Stimulated activated CD4-positive, alpha-beta T cell treated with anti-CD3 and anti-CD28 coated beads, Interleukin-15, amount 100 ng/mL, for 24 hours (primary cell): Measurements from ENCODE around the gene CCDC127.

ENCODE experiments used
- DNase-seq: peaks from one replicate; pipeline ENCODE4 v3.0.0-alpha.2; 2020

CCDC127 gene

DNA sequence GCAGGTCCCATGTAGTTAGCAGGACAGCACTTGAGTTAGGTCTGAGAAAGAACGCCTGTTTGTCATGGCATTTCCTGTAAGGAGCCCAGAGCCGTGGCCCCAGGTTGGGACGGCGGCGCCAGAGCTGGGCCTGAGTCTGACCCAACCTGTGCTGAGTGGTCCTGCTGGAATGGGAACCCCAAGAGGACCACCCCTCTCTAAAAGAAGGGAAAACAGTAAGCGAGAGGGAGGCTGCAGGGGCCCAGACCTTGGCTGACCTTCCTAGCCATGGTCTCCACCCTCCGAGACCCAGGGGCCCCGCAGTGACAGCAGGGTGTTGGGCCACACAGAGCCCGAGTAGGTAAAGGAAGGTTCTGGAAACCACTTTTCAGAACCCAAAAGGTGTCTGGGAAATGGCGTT is 28.5 kb downstream of the CCDC127 start:
- no peak for DNase-seq

DNA sequence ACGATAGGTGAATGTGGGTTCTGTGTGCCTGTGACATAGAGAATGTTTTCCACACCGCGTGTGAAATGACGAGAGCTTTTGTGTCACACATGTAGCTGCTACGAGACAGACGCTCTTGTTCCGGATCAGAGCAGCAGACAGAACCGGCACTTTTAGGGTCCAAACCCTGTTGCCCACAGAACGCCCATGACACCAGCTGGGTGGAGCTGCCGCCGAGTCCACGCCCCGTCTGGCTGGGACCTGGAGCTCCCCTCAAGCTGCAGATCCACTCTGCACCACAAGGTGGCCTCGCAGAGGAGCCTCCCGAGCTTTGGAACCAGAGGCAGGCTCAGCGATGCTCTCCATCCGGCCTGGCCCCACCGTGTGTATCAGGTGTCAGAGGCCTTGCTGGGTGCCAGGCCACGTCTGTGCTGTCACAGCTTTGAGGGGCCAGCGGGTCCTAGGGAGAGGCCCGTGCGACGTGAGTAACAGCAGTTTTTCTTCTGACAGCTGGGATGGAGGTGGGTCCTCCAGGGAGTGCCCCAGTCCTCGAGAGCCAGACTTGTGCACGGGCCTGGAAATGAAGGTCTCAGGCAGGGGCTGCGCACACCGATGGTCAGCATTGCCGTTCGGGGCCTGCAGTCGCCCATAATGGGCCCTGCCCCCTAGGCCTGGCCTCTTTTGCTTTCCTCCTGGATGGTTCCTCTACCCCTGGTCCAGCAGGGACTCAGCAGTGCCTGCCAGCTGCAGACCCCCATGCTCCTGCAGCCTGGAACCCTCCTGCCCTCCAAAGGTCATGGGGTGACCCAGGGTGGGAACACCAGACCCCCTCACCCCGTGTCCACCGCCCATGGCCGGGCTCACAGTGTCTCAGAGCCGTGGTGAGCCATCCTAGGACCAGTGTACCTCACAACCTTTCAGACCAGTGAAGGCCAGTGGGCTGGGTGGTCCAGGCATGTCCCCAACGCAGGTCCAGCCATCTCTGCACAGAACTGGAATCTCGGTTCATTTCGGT is 29.2 kb downstream of the CCDC127 start:
- DNase-seq = peak; percentile 93

DNA sequence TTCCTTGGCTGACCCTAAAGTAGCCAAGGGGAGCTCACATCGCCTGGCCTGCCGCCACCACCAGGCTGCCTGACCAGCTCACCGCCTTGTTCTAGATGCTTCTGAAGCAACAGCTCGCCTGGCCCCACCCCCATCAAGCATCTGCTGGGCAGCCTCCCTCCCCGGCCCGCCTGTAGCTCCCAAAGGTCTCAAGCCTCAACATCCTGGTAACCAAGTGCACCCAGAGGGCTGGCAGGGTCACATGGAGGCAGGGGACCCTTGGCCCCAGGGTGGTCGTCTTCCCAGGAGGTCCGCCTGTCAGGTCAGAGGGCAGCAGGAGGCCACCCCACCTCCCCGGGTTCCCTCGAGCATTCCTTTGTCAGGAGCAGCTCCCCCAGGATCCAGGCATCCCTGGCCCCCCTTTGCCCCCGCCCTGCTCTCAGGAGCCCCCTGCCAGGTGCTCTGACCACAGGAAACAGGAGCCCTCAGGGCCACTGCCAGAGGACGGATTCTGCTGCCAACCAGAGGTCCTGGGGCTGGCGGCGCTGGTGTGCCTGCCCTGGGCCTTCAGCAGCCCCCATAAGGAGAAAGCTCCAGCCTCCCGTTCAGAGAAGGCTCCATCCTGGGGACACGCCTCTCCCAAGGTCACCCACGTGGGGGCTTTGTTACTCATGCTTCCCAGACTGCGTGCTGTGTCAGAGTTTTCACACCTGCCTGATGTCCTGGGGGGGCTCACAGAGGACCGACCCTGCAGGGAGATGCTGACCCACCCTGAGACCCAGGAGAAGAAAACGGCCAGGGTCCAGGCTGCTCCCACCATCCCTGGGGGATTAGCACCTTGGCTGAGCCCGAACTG is 30.1 kb downstream of the CCDC127 start:
- no peak for DNase-seq

DNA sequence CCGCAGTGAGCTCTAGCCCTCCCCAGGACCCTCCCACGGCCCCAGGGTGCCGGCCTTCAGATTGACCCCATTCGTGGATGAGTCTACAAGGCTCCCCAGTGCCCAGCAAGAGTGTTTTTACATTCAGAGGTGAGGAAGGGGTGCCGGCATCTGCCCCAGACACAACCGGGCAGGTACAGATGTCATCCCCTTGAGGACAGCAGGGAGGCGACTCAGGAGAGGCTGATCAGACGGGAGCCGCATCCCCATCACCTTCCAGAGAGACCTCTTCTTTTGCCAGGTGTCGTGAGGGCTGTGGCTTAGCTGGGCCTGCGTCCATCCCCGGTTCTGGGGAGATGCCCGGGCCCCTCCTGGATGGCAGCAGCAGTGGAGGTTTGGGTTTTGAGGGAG is 30.9 kb downstream of the CCDC127 start:
- DNase-seq = no peak

DNA sequence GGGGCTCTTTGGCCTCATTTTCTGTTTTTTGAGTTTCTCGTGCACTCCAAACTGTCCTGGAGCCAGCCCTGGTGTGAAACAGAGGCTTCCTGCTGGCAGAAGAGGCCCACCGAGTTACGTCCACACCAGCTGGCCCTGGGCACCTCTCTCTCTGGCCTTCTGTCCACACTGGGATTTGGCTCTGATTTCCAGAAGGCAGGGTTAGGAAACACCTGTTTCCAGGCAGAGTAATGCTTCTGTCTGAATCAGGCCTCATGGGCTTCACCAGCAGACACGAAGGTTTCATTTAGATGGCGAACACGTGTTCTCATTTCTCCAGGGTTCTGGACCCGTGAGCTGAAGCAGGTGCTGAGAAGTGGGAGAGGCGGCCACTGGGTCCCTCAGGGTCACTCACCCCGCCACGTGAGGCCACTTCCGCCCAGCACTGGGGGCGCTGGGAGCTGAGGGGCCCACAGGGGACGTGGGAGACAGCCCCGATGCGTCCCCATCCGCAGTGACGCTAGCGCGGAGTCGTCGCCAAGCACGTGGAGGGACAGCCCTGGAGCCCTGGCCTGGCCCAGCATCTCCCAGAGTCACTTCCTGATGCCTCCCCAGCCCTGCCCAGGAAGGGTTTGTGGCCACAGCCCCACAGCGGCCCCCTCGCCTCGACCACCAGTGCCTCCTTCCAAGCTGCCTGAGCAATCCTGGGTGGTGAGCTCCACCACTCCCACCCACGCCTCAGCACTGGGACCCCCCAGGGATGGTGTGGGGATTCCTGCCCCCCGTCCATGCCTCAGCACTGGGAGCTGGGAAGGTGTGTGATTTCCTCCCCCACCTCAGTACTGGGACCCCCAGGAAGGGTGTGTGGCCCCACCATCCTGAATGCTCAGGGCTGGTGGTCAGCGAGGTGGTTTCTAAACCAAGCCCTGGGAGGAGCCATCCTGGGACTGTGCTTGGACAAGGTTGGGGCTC is 31.6 kb downstream of the CCDC127 start:
- no peak for DNase-seq

DNA sequence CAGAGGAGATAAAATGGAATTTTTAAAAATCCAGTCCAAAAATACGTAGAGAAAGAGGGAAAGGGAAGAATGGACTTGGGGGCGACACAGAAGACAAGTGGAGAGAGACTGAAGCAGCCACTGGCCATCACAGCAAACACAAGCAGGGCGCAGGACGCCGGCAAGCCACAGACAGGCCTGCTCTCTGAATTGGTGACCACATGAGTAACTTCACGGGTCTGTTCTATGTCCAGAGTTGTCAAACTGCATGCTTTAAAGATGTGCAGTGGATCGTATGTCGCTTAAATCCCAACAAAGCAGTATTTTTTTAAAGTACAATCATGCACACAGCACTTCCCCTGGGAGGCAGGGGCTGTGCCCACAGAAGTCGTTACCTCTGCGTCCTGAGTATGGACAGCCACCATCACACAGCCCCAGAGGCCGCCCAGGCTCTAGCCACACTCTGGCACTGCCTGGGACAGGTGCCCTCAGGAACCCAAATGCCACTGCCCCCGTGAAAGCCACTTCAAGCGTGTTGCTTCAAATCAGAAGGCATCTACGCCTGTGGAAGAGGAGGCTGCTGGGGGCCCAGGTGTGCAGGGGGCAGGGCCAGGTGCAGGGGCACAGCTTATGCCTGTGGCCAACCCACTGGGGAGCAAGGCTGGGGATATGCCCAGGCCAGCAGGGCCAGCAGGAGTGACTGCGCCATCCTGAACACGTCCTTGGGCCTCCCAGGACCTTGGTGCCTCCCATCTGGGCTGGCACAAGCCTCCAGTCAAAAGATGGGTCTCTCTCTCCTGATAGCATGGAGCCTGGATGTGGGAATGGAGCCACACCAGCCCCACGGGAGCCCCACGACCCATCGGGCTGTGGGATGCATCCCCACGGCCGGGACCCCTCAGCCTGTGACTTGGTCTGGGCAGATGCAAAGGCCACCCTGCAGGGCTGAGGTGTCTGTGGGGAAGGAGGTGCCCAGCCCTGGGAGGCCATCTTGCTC is 32.6 kb downstream of the CCDC127 start:
- DNase-seq = no peak

DNA sequence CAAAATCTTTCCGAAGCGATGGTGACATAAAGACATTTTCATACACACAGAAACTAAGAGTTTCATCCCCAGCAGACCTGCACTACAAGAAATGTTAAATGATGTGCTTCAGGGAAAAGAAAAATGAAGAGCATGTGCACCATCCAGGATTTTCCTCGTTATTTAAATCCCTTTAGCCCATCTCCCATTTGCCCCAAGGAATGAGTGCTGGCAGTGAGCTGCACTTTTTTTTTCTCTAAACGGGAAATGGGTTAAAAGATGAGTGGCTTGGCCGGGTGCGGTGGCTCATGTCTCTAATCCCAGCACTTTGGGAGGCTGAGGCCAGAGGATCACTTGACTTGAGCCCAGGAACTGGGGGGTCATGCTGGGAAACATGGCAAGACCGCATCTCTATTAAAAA is 33.5 kb downstream of the CCDC127 start:
- no peak for DNase-seq

DNA sequence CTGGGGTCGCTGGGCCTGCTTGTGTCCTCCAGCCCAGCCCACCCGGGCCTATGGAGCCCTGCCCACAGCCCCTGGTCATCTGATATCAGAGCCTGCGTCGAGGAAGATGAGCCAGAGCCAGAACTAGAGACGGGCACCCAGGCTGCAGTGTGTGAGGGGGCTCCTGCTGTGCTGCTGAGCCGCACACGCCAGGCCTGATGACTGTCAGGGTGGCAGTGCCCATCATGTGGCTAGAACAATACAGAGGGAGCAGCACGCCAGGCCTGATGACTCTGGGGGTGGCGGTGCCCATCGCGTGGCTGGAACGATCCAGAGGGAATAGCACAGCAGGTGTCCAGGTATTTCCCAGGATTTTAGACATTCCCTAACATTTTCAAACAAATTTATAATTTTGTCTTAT is 35.8 kb downstream of the CCDC127 start:
- no peak for DNase-seq

DNA sequence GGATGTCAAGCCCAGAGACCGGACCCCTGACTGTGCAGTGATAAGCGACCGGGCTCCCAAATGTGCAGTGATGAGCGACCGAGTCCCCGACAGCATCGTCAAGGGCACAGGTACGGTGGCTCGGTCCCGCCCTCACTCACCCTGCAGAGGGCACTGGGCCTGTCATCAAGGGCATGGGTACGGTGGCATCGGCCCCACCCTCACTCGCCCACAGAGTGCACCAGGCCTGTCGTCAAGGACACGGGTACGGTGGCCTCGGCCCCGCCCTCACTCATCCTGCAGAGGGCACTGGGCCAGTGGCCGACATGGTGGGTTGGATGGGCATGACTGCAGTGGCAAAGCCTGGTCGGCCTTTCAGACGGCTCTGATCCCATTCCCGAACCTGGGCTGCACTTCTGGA is 36.4 kb downstream of the CCDC127 start:
- DNase-seq = no peak

DNA sequence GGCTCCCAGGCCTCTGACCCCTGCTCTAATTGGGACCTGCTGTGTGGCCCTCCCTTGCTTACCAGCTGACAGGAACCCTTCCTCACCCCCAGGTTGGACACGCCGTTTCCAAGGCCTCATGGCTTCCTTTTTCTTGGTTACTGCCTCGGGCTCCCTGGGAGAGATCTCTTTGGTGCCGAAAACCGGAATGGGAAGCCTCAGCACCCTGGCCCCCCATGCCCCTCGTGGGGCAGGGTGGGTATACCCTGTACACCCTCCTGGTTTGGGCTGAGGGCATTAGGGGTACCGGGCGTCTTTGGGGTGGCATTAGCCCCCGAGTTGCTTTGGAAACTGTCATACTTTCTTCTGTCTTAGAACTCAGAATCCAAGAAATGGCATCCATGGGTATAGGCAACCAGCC is 36.8 kb downstream of the CCDC127 start:
- DNase-seq = no peak

GRCh38 chr5:180286-180918 is 37.6 kb downstream of the CCDC127 start:
- no peak for DNase-seq

DNA sequence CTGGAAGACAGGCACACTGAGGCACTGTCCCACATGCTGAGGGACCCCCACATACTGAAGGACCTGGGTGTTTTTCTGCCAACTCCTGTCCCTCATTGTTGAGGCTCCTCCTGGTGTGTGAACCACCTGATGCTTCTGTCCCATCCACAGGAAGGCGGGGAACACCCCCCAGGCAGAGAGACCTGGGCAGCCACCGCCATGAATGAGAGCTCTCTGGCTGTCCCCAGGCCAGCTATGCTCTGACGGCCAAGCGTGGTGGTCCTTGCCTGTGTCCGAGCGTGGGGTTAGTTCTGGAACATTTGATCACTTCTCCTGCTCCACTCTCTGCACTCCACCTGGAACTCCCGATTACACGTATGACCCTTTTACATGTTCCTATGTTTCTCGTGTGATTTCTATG is 38.6 kb downstream of the CCDC127 start:
- DNase-seq = no peak

- no peak for DNase-seq
These were observed 39.8 kb downstream of the CCDC127 start for GRCh38 chr5:178110-178509.

GRCh38 chr5:176296-176823 is 41.6 kb downstream of the CCDC127 start:
- no peak for DNase-seq

DNA sequence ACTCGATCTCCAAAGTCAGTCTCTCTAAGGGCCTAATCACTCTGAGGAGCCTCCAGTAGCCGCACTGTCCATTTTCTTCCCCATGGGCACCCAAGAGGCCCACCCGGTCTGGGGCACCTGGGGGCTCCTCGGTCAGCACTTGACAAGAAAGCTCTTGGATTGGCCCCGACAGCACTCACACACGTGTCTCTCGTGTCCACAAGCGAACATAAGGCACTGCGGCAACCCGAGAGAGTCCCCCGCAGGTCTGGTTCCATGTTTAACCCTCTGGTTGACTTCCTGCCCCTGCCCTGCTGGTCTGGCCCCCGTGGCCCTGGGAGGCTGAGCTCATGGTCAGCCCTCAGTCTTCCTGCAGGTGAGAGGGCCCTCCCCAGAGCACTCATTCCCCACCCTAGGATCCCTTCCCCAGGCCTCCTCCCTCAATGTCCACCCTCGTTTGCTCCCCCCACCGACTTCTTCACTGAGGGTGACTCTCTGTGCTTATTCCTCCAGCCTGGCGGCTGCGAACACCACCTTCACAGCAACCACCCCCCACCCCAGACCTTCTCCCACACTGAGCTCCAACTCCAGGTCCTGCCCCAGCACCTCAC is 43.0 kb downstream of the CCDC127 start:
- no peak for DNase-seq

- DNase-seq = no peak
These were observed 43.7 kb downstream of the CCDC127 start for GRCh38 chr5:174291-174600.

GRCh38 chr5:173392-174290 is 44.3 kb downstream of the CCDC127 start:
- DNase-seq = no peak

DNA sequence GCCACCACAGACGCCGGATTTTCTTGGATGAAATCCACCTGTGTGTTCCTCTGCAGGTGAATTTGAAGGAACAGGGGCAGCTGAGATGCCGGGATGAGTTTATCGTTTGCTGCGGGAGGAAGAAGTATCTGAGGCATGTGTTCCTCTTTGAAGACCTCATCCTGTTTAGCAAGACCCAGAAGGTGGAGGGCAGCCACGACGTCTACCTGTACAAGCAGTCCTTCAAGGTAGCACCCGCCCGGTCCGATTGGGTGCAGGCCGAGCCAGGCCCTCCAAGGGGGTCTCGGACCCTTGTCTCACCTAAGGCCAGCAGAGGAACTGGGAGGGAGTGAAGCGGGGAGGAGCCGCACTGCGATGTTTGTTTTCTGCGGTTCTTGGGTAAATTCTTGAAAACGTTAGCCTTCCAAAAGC is 45.1 kb downstream of the CCDC127 start:
- no peak for DNase-seq

- no peak for DNase-seq
These were observed 45.5 kb downstream of the CCDC127 start for GRCh38 chr5:172421-172820.
